NCI-H2227 treated with DMSO at 0.1 percent for 48 hours (cell line): ENCODE measurements around the gene MANEAL.
A peak's percentile ranks its signal among the peaks of the same experiment; 100 is the strongest.
"Not testable (repeated sequence)": the region's sequence is repeated elsewhere in the genome, so short reads cannot be mapped to it uniquely, and the experiment has no call there.

Experiments used
- DNase-seq: peaks from one replicate; lab custom pipeline; 2025; lab: John Stamatoyannopoulos, UW

MANEAL gene, protein sequence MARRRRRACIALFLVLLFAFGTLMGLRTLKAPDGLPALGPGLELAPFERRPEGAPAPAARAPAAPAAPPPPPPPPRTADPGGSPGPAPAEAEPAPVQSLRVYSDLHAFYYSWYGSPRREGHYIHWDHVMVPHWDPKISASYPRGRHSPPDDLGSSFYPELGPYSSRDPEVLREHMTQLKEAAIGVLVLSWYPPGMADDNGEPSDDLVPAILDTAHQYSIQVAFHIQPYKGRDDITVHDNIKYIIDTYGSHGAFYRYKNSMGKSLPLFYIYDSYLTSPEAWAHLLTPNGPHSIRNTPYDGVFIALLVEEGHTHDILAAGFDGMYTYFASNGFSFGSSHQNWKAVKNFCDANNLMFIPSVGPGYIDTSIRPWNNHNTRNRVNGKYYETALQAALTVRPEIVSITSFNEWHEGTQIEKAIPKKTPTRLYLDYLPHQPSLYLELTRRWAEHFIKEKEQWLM

DNA sequence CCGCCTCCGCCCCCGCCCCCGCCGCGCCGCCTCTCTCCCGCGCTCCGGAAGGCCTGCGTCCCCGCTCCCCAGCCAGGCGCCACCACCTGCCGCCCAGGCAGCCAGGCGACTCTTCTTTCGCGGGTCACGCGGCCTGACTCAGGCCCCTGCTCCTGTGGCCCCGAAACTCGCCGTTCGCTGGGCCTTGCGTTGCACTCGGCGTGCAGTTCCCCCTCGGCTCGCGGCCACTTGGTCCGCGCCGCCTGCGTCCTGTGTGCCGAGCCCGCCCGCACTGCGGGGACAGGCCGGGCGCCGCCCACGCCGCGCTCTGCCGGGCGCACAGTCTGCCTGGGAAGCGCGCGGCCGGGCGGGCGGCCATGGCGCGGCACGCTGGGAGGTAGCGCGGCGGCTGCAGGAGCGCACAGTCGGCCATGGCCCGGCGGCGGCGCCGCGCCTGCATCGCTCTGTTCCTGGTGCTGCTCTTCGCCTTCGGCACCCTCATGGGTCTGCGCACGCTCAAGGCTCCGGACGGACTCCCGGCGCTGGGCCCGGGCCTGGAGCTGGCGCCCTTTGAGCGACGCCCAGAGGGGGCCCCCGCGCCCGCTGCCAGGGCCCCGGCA, at the start of gene MANEAL:
TSS of gene MANEAL (plus strand) at position 75 of the 599 bp plus-strand sequence. CDS start at position 411, 336 bp downstream.
- DNase-seq, result peak; percentile 67

DNA sequence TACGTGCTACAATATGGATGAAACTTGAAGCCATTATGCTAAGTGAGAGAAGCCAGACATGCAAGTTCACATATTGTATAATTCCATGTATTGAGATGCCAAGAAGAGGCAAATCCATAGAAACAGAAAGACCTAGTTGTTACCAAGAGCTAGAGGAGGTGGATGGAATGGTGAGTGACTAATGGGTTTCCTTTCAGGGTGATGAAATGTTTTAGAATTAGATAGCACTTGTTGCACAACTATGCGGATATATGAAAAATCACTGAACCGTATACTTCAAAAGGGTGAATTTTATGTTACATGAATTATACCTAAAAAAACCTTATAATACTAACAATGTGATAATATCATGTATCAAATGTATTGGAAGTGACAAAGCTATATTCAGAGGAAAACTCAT, 46.8 kb upstream of the MANEAL start:
- no peak for DNase-seq

DNA sequence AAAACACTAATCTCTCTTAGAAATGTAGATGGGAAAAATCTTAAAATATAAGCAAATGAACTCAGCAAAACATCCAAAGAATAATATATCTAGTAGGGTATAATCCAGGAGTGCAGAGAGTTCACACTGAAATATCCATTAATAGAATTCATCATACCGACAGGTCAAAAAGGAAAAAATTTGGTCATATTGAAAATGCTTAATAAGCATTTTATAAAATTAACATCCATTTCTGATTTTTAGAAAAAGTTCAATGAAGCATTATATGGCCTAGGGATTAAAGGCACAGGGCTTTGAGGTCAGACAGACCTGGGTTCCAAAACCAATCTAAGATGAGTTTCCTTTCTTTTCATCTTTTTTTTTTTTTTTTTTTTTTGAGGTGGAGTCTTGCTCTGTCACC, 45.1 kb upstream of the MANEAL start:
- DNase-seq, result no peak

DNA sequence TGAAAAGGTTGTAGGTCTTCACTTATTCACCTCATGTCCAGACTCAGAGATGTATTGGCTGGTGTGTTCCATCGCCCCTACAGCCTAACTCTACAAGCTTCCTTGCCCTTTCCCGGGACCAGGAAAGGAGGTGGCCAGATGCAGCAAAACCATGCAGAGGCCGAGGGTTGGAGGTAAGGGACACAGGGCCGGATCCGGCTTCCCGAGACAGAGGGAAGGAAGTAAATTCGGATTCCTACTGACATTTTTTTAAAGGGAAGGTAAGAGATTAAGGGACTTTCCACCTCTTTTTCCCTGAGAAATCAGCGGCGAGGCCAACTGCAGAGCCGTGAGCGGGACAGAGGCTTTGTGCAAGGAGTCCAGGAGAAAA, 41.4 kb upstream of the MANEAL start:
- DNase-seq, result peak; percentile 39

DNA sequence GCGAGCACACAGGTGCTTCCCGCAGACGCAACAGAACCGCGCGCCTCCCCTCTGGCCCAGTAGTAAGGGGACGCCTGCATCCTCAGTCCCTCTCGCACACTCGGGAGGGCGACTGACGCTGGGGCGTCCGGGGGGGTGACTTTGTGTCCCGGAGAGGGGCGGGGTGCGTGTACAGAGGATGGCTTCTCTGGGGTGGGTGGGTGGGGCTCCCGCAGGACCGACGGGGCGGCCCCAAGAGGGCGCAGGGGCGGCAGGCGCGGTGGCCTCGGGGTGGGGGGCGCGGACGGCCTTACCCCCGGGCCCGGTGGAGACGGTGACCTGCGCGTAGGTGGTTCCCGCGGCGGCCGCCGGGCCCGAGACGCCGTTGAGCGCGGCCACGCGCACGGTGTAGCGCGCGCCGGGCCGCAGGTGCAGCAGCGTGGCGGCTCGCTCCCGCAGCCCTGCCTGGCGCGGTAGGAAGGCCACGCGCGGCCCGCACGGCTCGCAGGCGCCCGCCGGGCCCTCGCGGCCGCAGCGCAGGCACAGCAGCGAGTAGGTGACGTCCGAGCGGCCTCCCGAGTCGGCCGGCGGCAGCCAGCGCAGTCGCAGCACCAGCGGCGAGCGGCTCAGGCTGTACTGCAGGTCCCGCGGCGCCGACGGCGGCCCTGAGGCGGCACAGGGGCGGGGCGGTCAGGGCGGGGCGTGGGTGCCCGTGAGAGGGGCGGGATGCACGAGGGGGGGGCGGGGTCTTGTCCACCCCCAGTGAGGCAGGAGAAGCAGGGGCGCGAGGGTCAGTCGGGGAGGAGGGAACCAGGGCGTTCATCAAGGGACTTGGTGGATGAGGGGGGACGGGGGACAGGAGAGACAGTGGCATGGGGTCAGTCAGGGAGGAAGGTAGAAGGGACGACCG, 40.8 kb upstream of the MANEAL start:
- DNase-seq, result peak; percentile 35

DNA sequence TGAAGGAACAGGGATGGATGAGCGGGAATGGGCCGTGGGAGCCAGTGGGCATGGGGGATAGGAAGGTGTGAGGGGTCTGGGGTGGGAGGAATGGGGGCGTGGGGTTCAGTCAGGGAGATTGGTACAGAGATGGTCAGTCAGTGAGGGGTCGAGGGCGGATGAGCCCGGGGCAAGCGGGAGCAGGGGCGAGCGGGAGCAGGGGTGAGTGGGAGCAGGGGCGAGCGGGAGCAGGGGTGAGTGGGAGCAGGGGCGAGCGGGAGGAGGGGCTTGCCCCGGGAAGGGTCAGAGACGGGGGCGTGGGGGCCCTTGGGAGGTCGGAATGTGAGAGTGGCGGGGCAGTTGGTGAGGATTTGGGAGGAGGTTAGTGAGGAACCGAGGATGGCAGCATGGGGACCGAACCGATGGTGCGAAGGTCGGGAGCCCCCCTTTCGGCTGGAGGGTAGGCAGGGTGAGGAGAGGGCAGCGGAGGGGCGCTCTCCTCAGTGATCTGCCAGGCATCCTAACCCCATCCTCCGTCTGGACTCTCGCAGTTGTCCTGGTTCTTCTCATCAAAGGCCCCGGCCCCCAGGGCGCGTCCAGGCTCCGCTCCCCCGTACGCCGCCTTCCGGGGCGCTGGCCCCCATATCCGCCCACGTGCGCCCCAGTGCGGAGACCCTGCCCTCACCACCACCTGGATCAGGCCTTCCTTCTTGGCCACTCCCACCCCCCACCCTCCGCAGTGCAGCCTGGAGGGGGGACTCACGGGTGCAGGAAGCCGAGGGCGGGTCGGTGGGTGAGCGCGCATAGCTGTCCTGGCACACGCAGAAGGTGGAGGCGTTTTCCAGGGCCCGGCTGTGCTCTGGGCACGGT, 40.0 kb upstream of the MANEAL start:
- no peak for DNase-seq

DNA sequence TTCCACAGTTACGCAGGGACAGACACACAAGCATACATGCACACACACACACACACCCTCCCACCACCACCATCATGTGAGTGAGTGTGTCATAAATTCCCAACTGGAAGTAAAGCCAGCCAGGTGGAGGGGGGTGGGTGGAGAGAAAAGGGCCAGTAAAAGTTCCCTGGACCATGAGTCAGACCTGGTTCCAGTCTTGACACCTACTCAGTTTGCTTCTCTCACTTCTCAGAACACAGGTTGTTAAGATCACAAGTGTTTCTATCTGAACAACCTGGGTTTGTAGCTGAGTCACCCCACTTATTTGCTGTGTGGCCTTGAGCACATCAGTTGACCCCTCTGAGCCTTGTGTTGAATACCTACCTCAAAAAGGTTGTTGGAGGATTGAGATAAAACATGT, 38.4 kb upstream of the MANEAL start:
- no peak for DNase-seq

DNA sequence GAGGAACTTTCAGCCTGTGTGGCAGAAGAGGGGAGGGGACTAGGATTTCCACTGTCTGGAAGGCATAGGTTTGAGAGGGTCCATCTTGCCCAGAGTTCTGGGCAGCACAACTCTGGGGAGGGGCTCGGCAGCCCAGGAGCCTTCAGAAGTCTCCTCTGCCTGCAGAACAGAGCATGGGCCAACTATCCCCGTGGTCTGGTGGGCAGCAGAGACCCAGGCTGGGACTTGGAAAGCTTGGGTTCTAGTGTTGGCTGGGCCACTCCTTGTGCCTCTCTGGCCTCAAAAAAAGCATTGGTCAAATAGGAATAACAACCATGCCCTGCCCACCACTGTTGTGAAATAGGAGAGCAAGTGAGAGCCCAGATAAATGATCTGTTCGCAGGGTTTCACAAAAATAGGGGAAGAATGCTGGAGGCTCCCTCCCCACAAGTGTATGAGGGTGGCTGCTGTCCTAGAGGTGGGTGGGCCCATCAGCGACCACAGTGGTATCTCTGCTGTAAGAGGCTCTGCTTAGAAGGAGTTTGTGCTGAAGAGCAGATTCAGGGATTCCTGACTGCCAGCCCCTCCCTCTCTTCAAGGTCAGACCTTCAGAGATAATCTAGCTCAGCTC, 37.6 kb upstream of the MANEAL start:
- DNase-seq, result no peak

DNA sequence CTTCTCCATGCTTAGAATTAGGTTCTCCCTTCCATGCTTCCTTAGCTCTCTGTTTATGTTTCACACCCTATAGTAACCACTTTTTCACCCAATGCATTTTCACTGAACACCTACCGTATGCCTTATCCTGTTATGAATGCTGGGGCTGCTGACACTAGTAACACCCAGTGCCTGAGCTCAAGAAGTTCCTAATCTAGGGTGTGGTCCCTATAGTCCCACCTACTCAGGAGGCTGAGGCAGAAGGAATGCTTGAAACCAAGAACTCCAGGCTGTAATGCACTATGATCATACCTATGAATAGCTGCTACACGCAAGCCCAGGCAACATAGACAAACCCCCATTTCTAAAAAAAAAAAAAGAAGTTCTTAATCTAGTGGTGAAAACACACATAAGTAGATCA, 34.2 kb upstream of the MANEAL start:
- DNase-seq, result no peak

DNA sequence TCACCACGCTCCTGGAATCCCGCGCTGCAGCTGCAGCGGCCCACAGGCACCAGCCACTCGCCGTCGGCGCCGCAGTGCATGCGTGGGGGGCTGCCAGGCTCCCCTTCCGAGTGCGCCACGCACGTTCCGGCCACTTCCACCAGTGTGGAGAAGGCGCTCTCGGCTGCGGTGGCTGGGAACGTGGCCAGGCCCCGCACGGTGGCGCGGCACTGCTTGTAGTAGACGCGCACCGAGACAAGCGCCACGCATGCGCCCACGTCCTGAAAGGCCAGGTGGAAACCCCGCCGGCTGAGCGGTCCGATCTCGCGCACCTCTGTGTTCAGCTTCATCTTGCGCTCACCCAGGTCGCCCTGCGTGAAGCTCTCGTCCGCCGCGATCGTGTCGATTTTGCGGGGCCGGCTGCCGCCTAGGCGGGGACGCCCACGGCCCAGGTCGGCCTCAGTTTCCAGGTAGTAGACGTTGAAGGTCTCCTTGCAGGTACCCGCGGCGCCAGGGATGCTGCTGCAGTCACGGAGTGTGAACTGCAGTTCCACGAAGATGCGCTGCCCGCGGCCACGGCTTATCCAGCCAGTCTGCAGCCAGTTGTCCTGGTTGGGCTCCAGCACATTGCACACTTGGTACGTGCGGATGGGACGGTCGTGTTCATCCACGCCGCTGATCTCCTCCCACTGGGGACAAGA, 32.1 kb upstream of the MANEAL start:
- DNase-seq, result no peak

DNA sequence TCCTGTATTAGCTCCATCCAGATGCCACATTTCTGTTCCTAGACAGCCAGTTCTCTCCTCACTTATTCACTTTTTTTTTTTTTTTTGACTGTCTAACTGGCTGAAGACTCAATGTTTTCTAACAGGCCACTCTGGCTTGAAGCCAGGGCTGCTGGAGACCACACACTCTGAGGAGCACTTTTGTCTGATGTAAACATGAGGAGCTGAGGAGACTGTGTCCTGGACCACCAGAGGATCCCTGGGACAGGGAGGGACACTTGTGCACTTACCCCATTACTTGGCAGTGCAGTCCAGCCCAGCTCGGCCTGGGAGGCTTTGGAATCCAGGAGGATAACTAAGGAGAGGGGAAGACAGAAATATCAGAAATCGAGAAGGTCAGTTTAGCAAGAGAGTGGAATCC, 31.1 kb upstream of the MANEAL start:
- no peak for DNase-seq

DNA sequence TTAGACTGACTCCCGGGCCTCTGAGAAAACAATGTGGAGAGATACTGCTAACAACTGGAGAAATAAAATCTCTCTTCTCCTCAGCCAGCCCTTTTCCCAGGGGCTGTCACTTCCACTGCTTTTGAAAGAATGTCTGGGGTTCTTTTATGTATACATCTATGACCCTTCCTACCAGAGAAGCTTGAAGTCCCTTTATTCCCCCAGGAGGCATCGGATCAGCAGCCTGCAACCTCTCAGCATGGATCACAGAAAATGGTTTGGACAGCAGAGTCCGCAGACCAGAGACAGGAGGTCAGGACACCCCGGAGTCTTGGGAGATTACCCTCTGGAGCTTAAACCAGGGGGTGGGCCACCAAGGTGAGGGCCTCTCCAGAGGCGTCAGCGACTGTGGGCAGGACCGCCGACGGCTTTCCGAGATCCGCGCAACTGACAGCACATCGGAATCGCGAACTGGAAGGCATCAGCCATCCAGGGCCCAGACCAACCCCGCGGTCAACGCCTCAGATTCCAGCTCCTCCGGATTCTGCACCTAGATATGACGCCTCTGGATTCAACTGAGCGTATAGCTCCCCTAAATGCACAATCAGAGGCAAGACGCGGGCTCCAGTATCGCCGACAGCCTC, 29.7 kb upstream of the MANEAL start:
- DNase-seq, result no peak

DNA sequence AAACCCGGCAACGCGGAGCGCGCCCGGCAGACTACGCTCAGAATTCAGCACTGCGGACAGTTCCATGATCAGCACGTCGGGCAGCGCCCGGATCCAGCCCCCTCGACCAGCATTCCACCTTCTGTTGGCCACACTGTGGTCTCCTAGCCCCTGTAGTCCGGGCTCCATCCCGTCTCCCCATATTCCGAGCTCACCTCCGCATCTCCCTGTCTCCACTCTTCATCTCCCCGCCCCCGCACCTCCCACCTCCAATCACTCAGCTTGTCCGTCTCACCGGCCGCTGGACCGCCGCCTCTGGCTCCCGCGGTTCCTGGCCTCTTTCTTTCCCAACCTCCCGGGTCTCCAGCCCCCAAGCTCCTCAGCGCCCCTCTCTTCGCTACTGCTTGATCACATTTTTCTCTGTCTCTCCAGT, 29.2 kb upstream of the MANEAL start:
- DNase-seq, result peak; percentile 20

DNA sequence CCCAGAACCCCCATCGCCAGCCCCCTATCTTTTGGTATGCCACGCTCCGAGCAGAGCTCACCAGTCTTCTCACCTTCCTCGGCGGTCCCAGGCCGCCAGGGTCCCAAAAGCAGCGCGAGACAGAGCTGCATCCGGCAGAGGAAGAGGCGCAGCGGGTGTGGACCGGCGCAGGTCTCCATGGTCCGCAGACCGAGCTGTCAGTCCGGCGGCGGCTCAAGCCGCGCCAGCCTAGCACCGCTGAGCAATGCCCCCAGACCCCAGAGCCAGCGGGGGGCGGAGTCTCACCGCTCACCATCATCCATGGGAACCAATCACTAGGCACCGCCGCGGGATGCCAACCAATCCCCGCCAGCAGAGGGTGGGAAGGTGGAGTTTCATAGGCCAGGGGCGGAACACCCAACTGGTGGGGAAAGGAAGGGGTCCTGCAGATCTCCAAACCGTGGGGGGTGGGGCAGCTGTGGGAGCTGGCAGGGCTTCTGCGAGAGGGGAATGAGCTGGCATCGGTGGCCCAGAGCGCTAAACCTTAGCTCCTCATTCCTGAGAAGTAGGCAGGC, 28.7 kb upstream of the MANEAL start, which contains the start of gene EPHA10:
TSS of gene EPHA10 (minus strand) at position 233 of the 554 bp plus-strand sequence. CDS start at position 179, 54 bp downstream.
- DNase-seq, result peak; percentile 89

DNA sequence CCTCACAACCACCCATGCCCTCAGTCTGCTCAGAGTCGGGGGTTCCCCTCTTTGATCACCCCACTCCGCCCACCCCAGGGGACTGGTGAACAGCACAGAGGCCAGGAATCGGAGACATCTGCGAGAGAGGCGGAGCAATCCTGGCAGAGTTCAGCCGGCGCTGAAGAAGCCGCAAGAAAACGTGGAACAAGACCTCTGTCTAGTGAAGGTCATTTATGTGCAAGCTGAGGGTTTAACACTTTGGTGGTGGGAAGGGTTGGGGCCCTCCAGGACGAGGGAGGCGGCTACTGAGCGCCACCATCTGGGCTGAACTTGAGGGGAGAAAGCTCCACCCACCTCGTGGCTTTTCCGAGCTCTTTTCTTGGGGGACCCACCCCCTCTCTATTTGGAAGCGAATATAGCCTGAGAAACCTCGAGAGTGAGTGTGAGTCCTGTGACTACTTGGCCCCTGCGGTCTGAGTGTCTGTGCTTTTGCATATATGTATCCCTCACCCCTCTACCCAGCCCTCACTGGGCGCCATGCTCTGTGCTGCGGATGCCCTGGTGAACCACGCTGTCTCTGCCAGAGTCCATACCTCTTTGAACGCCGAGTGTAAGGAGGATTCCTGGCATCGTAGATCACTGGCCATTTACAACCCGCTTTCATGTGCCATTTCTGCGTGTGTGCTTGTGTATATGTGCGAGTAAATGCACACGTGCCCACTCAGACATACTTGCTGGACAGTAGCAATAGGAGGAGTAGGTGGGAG, 27.6 kb upstream of the MANEAL start:
- peak; percentile 33 for DNase-seq

DNA sequence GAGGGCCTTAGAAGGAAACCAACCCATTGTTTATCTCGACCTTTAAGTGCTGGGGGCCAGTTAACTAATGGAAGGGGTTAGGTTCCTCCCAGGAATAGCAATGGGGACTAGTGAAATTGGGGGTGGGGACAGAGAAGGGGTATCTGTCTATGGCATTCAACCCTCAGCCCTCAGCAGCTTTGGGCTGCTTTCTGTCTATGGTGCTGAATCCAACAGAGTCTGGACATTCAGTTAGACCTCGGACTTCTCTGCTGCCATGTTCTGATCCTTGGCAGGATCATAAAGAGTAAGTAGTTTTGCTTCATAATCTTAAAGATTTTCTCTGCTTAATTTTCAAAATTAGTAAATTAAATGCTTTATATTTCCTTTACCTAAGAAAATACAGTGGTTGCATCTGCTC, 26.2 kb upstream of the MANEAL start:
- no peak for DNase-seq

DNA sequence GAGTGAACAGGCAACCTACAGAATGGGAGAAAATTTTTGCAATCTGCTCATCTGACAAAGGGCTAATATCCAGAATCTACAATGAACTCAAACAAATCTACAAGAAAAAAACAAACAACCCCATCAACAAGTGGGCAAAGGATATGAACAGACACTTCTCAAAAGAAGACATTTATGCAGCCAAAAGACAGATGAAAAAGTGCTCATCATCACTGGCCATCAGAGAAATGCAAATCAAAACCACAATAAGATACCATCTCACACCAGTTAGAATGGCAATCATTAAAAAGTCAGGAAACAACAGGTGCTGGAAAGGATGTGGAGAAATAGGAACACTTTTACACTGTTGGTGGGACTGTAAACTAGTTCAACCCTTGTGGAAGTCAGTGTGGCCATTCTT, 22.2 kb upstream of the MANEAL start:
- DNase-seq, result not testable (repeated sequence)

DNA sequence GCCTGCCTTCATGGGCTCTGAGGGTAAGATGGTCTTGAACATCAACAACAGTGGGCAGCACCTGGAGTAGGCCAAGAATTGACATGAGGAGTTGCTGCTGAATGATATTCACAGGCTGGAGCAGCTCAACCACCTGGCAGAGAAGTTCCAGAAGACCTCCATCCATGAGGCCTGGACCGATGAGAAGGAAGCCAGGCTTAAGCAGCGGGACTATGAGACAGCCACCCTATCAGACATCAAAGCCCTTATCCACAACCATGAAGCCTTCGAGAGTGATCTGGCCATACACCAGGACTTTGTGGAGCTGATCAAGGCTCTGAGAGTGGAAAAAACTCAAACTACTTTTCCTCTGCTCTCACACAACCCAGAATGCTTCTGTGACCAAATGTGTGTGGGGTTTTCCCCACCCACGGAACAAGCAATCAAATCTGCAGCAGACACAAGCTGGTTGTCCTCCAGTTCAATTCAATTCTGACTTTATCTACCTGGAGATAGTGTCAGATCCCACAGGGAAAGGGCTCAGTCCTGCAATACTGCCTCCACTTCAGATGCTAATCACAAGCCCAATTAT, 16.6 kb upstream of the MANEAL start:
- DNase-seq, result no peak

DNA sequence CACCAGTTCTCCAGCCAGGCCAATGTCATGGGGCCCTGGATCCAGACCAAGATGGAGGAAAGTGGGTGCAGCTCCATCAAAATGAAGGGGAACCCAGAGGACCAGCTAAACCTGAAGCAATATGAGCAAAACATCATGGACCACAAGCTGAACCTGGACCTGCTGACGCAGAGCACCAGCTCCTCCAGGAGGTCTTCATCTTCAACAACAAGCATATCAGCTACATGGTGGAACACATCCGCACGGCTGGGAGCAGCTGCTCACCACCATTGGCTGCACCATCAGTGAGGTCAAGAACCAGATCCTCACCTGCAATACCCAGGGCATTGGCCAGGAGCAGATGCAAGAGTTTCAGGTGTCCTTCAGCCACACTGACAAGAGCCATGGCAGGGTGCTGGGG, 15.0 kb upstream of the MANEAL start:
- DNase-seq, result no peak
